Measurements from ENCODE around the gene PNMA6E.

The PNMA6E gene

GRCh38 chrX:153434801-153435200 lies 33.7 kb upstream of the PNMA6E start:
- no peak for DNase-seq

- DNase-seq = no peak
Measured at GRCh38 chrX:153433781-153434285, 32.7 kb upstream of the PNMA6E start.

- DNase-seq = no peak
Measured at GRCh38 chrX:153433161-153433680, 32.1 kb upstream of the PNMA6E start.

- DNase-seq = no peak
Measured at GRCh38 chrX:153430796-153431195, 29.6 kb upstream of the PNMA6E start.

- no peak for DNase-seq
Measured at GRCh38 chrX:153426204-153426603, 25.1 kb upstream of the PNMA6E start.

- no peak for DNase-seq
Measured at GRCh38 chrX:153423652-153424051, 22.5 kb upstream of the PNMA6E start.

- no peak for DNase-seq
Measured at GRCh38 chrX:153421856-153422255, 20.7 kb upstream of the PNMA6E start.

GRCh38 chrX:153420851-153421599 lies 19.9 kb upstream of the PNMA6E start:
- DNase-seq = no peak

GRCh38 chrX:153417637-153418036 lies 16.5 kb upstream of the PNMA6E start:
- DNase-seq = no peak

- DNase-seq = no peak
Measured at GRCh38 chrX:153416781-153417450, 15.8 kb upstream of the PNMA6E start.

GRCh38 chrX:153414856-153415510 lies 13.8 kb upstream of the PNMA6E start:
- DNase-seq = no peak

- no peak for DNase-seq
Measured at GRCh38 chrX:153413731-153414130, 12.6 kb upstream of the PNMA6E start.

GRCh38 chrX:153412746-153413720 lies 11.9 kb upstream of the PNMA6E start:
- DNase-seq = no peak

GRCh38 chrX:153411988-153412574 lies 10.9 kb upstream of the PNMA6E start:
- DNase-seq = peak; percentile 4

- DNase-seq = peak; percentile 39
Measured at GRCh38 chrX:153411255-153411987, 10.3 kb upstream of the PNMA6E start, which contains the start of gene ZFP92. Gene ZFP92, plus strand, starts transcription at chrX:153411472. Its CDS starts 6,851 bp downstream, at chrX:153418323.

GRCh38 chrX:153410888-153411254 lies 9.7 kb upstream of the PNMA6E start:
- no peak for DNase-seq

GRCh38 chrX:153410373-153410772 lies 9.2 kb upstream of the PNMA6E start:
- no peak for DNase-seq

GRCh38 chrX:153409414-153410101 lies 8.4 kb upstream of the PNMA6E start:
- DNase-seq = no peak

GRCh38 chrX:153408871-153409351 lies 7.8 kb upstream of the PNMA6E start:
- no peak for DNase-seq

- no peak for DNase-seq
Measured at GRCh38 chrX:153408221-153408721, 7.1 kb upstream of the PNMA6E start.

Measured in stimulated activated CD4-positive, alpha-beta T cell treated with anti-CD3 and anti-CD28 coated beads, Interleukin-15, amount 100 ng/mL, for 24 hours (primary cell).